Adrenal gland (tissue), 5 donors: ENCODE results near the gene PNPO.

Source experiments
- POLR2A ChIP-seq, 2 donors: fragments of 450-650 bp; IDR thresholded peaks; one replicate each; pipeline ENCODE4 v1.6.1; 2017; ENCODE audit warnings: antibody characterized with exemption in 2 of 2, mild to moderate bottlenecking in 2 of 2, moderate library complexity in 1 of 2
- TF ChIP-seq, protein P1 (sequence below), 6 experiments: fragments of 450-650 bp in 4 of 6; fragments of 200-600 bp in 2 of 6; sonication (generic) in 1 of 6; IDR thresholded peaks; 1 replicate in 5 of 6; 2 replicates in 1 of 6; pipeline versions ENCODE4 v1.5.1 to v1.8.0; 2016 to 2021; ENCODE audit warnings: antibody characterized with exemption in 6 of 6, mild to moderate bottlenecking in 2 of 6, moderate library complexity in 1 of 6
- donor health status: DM: no; HTN: no; CAD: no.

DNA sequence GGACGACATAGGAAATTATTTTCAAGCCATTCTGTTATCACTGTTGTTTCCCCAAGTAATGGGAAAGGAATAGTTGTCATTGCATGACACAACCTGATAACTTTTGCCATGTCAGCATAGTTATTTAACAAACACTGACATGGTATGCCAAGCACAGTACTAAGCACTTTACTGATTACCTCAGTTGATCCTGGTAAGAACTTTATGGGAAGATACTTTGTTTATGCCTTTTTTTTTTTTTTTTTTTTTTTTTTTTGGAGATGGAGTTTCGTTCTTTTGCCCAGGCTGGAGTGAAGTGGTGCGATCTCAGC, 15.7 kb upstream of the PNPO start:
- no peak for TF ChIP-seq POLR2A (IDR thresholded peaks at IDR 0.05)
- TF ChIP-seq, protein P1, sequence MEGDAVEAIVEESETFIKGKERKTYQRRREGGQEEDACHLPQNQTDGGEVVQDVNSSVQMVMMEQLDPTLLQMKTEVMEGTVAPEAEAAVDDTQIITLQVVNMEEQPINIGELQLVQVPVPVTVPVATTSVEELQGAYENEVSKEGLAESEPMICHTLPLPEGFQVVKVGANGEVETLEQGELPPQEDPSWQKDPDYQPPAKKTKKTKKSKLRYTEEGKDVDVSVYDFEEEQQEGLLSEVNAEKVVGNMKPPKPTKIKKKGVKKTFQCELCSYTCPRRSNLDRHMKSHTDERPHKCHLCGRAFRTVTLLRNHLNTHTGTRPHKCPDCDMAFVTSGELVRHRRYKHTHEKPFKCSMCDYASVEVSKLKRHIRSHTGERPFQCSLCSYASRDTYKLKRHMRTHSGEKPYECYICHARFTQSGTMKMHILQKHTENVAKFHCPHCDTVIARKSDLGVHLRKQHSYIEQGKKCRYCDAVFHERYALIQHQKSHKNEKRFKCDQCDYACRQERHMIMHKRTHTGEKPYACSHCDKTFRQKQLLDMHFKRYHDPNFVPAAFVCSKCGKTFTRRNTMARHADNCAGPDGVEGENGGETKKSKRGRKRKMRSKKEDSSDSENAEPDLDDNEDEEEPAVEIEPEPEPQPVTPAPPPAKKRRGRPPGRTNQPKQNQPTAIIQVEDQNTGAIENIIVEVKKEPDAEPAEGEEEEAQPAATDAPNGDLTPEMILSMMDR (IDR thresholded peaks at IDR 0.05), result no peak
